Hindlimb muscle (tissue), 1 donor: ENCODE measurements around the gene SLC66A1. TPM values are rescaled to one million over a fixed set of nuclear protein-coding genes. Genes with fewer than 3 reads are reported as not detected.

Source experiments
- DNase-seq: peaks from one replicate; pipeline ENCODE4 v3.0.0-alpha.2; 2013
- polyA plus RNA-seq: library from polyadenylated mRNA; unstranded; fragments of 120-200 nt; gene quantifications from one replicate; pipeline ENCODE4 v1.2.1, GENCODE V29; 2013; ENCODE audit not compliant: insufficient read length

SLC66A1 gene
- polyA plus RNA-seq, 1 donor, result 13.1 TPM

GRCh38 chr1:19305880-19306279 lies 6.2 kb upstream of the SLC66A1 start:
- DNase-seq, result no peak

DNA sequence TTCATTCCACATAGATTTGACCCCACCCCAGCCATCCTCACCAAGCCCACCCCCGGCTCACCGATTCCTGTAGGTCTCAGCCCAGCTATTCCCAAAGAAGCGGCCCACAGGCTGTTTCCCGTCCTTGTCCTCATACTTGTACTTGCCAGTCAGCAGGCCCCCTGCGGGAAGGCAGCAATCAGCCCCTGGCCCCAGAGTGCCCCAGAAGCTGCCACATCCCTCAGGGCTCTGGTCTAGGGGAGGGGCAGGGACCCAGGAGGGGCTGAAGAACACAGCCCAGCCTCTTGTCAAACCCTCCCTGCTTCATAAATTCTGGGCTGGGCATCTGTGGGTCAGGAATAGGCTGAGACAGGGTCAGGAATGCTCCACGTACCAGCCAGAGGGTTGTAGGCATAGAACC lies 5.2 kb upstream of the SLC66A1 start:
- DNase-seq, result no peak

DNA sequence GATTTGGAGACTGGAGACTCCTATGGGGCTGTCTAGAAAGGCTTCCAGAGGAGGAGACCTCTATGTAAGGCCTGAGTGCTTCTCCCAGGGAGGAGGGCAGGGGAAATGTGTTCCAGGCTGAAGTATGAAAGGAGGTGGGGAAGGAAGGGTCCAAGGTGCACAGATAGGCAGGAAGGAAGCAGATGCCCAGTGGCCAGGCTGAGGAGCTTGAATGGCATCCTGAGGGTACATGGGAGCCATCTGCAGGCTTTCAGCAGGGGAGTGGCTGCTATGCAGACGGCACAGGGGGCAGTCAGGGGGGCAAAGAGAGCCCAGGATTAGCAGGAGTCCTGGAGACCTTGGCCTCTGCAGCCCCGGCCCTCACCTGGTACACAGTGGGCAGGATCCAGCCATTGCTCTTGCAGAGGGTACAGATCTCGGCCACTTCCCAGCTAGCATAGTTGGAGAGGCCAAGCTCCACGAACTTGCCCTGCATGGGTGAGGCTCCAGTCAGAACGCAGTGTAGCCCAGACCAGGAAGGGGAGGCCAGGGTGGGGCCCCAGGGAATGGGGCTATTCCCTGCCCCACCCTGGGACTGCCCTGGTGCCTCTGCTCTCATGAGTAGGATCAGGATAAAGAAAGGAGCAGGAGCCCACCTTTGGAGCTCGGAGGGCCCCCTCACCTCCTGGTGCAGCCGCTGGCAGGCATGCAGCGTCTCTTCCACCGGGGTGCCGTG lies 4.2 kb upstream of the SLC66A1 start:
- no peak for DNase-seq

DNA sequence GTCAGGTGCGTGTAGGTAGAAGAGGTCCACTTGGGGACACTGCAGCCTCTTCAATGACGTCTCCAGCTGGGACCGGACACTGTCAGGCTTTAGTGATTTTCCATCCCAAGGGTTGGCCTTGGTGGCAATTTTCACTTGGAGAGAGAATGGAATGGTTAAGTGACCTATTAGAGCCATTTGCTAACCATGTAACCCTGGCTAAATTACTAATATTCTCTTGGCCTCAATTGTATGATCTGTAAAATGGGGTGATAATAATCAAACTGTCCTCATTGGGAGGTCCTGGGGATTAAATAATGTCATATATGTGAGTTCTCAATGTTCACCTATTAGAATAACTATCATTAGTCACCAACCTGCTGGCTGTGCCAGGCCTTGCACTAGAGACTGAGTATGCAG lies 3.6 kb upstream of the SLC66A1 start:
- no peak for DNase-seq

DNA sequence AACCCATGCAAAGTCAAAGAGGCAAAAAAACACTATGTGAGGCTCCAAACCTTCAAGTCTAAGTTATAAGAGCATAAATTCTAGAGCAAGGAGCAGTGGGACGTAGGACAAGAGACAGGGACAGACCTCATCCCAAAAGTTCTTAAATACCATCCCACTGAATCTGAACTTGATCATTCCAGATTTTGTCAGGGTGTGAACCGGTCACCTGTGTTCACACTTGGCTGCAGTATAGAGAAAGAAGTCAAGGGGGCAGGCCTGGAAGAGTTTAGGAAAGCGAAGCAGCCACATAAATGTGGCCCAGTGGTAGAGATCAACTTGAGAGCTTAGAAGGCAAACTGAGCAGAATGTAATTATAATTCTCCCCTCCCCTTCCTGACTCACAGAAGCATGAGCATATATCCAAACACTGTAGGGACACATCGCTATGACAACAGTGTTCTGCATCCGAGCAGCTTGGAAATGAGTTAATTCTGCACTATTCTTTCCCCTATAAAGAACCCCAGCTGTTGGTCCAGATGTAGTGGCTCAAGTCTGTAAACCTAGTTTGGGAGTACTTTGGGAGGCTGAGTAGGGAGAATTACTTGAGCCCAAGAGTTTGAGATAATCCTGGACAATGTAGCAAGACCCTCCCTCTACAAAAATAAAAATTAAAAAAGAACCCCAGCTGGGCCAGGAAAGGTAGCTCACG lies 2.9 kb upstream of the SLC66A1 start:
- DNase-seq, result no peak

- no peak for DNase-seq
These were observed 2.1 kb upstream of the SLC66A1 start for GRCh38 chr1:19310061-19310460.

DNA sequence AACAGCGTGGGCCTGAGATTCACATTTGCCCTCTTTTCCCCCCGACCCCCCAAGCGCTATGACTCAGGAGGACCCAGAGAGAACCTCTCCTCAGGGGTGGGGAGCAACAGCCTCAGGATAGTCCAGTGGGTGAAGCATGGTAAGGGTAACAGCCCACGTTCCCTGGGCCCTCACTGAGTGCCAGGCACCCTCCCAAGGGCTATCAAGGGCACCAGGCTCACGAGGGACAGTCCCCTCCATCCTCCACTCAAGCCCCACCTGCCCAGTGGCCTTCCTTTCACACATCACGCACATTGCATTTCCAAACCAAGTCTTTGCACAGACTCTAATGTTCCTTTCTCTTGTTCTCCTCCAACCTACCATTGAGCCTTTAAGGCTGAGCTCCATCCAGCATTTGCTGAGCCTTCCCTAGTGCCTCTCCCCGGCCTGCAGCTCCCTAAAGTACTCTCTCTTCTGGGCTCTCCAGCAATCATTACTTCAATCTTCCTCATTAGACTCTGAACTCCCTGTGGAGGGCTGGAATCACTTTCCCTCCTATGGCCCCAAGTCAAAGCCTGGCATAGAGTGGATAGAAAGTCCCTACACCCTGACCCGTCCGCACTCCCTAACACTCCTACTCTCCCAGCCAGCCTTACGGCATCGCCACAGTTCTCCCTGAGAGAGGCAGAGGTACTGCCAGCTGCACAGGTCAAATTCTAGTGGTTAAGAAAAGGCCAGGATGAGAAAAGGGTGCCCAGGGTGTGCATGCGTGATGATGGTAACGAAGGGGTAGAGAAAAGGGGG lies 1.2 kb upstream of the SLC66A1 start:
- DNase-seq, result no peak

DNA sequence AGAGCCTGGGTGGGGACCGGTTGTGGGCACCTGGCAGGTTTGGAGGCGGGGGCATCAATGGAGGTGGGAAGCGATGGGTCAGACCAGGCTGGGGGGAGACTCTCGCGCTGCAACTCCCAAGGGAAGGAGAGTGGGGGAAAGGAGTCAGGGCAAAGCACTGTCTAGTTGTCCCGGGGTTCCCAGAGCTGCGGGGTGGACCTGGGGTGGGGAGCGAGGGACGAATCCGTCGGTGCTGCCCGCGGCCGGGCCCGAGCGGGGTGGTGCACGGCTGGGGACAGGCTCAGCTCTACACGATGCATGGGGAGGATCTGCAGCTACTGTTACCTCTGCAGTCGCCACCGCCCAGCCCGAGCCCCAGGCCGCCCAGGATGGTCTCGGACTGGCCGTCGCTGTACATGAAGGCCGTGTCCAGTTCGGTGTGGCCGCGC lies 609 bp upstream of the SLC66A1 start:
- no peak for DNase-seq

- DNase-seq, result no peak
These were observed 883 bp downstream of the SLC66A1 start for GRCh38 chr1:19312782-19313635.

- DNase-seq, result no peak
These were observed 1.5 kb downstream of the SLC66A1 start for GRCh38 chr1:19313636-19313959.

DNA sequence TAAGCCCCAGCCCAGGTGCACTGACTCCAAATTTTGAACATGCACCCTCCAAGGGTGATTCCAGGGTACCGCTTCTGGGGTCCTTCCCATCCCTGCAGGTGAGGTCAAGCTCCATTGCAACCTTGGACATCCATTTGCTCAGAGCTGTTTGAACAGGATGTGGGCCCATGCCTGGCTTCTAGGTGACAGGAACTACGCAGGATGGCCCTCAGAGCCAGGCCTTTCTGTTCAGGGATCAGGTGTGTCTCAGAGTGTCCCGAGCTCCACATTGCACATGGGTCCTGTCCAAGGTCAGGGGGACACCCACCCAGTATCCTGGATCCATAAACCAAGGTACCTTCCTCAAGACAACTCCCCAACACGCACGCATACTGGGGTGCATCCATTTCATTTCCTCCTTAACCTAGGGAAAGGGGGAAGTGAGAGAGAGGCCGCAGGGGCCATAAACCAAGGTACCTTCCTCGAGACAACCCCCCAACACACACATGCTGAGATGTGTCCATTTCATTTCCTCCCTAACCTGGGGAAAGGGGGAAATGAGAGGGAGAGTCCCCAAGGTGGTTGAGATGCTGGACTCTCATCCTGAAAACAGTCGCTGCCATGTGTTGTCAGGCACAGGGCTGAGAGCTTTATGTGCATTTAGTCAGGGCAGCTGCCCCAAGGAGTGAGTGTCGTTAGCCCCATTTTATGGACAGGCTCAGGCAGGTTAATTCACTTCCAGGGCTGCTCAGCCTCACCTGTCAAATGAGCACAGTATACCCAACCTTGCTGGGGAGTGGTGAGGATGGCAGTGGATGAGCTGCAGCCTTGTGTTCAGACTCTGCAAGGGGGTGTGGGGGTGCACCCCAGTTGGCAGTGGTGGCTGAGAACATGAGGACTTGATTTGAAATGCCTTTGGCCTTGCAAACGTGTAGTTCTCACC lies 2.1 kb downstream of the SLC66A1 start:
- no peak for DNase-seq

DNA sequence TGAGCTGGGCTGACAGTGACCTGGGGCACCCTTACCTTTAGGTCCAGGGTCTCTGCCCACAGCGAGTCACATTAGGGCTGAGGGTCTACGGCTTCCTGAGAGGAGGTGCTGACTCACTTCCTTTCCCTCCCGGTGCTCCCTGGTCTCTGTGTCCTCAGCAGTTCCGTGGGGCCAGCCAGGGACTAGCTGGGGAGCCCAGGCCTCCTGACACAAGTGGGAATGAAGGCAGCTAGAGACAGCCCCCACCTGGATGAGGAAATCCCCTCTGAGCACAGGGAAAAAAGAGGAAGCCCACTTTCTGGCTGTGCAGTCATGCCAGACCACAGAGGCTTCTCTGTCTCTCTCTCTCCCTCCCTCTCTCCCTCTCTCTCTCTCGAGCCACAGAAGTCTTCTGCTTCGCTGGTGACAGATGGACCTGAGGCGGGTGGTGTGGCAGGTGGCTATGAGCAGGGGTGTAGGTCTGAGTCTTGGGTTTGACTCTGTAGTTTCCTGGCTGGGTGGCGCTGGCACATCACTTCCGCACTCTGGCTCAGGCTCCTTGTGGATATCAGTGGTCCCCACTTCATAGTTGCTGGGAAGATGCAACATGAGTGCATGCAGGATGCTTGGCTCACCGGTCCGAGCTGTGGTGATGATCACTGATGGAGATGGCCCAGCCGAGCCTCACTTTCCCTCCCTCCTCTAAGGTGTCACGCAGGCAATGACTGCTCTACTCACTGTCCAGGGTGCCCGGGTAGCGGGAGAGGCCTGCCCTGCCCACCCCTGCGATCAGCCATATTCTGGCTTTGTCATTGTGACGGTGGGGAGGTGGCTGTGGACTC lies 3.5 kb downstream of the SLC66A1 start:
- no peak for DNase-seq

- no peak for DNase-seq
These were observed 5.2 kb downstream of the SLC66A1 start for GRCh38 chr1:19317126-19317910.

GRCh38 chr1:19319196-19319595 lies 7.1 kb downstream of the SLC66A1 start:
- no peak for DNase-seq

- no peak for DNase-seq
These were observed 8.9 kb downstream of the SLC66A1 start for GRCh38 chr1:19321071-19321470.

DNA sequence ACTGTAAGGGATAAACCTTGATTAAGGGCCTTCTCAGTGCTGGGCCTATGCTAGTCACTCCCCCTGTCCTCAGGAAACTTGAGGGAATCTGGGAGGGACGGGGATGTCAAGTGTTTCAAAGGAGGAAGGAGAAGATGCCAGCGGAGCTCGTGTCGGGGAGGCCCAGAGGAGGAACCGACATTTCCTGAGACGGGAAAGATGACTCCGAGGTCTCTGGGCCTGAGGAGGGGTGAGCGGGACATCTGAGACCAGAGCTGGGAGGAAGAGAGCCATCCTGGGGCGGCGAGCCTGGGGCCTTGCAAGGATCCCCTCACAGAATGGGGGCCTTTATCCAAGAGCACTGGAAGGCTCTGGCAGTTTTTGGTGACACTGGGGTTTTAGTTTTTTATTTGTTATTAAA lies 10.4 kb downstream of the SLC66A1 start:
- no peak for DNase-seq

GRCh38 chr1:19323987-19324664 lies 12.0 kb downstream of the SLC66A1 start:
- DNase-seq, result no peak

DNA sequence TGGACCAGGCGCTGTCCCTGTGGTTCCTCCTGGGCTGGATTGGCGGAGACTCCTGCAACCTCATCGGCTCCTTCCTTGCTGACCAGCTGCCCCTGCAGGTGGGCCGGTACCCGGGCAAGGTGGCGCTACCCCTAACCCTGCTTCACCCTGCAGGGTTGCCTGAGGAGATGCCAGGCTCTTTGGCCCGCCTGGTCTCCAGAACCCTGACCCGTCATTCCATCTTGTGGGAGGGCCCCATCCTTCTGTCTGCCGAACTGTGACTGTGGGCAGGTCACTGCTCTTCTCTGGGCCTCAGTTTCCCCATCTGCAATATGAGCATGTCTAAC lies 12.5 kb downstream of the SLC66A1 start:
- DNase-seq, result no peak

GRCh38 chr1:19325368-19325957 lies 13.3 kb downstream of the SLC66A1 start:
- DNase-seq, result no peak
